ENCODE measurements around the gene NSD2.
"Not testable (repeated sequence)": the region's sequence is repeated elsewhere in the genome, so short reads cannot be mapped to it uniquely, and the experiment has no call there.

Gene NSD2

GRCh38 chr4:1900624-1901023 lies 29.4 kb downstream of the NSD2 start:
- DNase-seq, result no peak

- no peak for DNase-seq
These were observed 29.9 kb downstream of the NSD2 start for GRCh38 chr4:1901127-1901526.

- no peak for DNase-seq
These were observed 31.1 kb downstream of the NSD2 start for GRCh38 chr4:1902243-1902642.

GRCh38 chr4:1903035-1903434 lies 31.8 kb downstream of the NSD2 start:
- DNase-seq, result no peak

GRCh38 chr4:1904042-1904441 lies 32.8 kb downstream of the NSD2 start:
- no peak for DNase-seq

GRCh38 chr4:1907848-1908525 lies 36.8 kb downstream of the NSD2 start:
- no peak for DNase-seq

GRCh38 chr4:1909696-1910095 lies 38.5 kb downstream of the NSD2 start:
- DNase-seq, result not testable (repeated sequence)

- no peak for DNase-seq
These were observed 39.5 kb downstream of the NSD2 start for GRCh38 chr4:1910643-1911042.

- DNase-seq, result not testable (repeated sequence)
These were observed 40.1 kb downstream of the NSD2 start for GRCh38 chr4:1911316-1911715.

- DNase-seq, result no peak
These were observed 51.6 kb downstream of the NSD2 start for GRCh38 chr4:1922821-1923220.

- DNase-seq, result no peak
These were observed 56.5 kb downstream of the NSD2 start for GRCh38 chr4:1927675-1928074.

GRCh38 chr4:1928356-1929239 lies 57.4 kb downstream of the NSD2 start:
- no peak for DNase-seq

GRCh38 chr4:1932736-1933135 lies 61.5 kb downstream of the NSD2 start:
- no peak for DNase-seq

- no peak for DNase-seq
These were observed 62.5 kb downstream of the NSD2 start for GRCh38 chr4:1933700-1934099.

GRCh38 chr4:1937550-1937949 lies 66.4 kb downstream of the NSD2 start:
- DNase-seq, result no peak

GRCh38 chr4:1938027-1938426 lies 66.8 kb downstream of the NSD2 start:
- DNase-seq, result no peak

- DNase-seq, result no peak
These were observed 68.7 kb downstream of the NSD2 start for GRCh38 chr4:1939664-1940509.

- DNase-seq, result no peak
These were observed 69.4 kb downstream of the NSD2 start for GRCh38 chr4:1940566-1940965.

GRCh38 chr4:1943928-1944327 lies 72.7 kb downstream of the NSD2 start:
- DNase-seq, result no peak

GRCh38 chr4:1945124-1945895 lies 74.1 kb downstream of the NSD2 start:
- DNase-seq, result no peak

GRCh38 chr4:1945912-1946311 lies 74.7 kb downstream of the NSD2 start:
- no peak for DNase-seq

GRCh38 chr4:1948232-1948631 lies 77.0 kb downstream of the NSD2 start:
- DNase-seq, result no peak

All from activated effector memory CD4-positive, alpha-beta T cell treated with Interleukin-2 at 50 U/mL for 16 hours (primary cell).